Kidney (tissue), 14 donors: ENCODE measurements around the gene NRBF2. TPM values are rescaled to one million over a fixed set of nuclear protein-coding genes. Genes with fewer than 3 reads are reported as not detected.

Source experiments
- DNase-seq, 5 donors: peaks; one replicate each; pipeline ENCODE4 v3.0.0-alpha.2; 2013 to 2020
- FAIRE-seq: peaks from 2 replicates; lab custom pipeline; 2012; peaks lifted over from hg19 to GRCh38; lab: Jason Lieb, UNC
- H3K27ac ChIP-seq, 2 donors: one replicate each; pipeline ENCODE4 v1.7.0; 2013; ENCODE audit warnings: low read depth in 2 of 2, low read length in 2 of 2, inconsistent platforms in 1 of 2
- H3K27me3 ChIP-seq: one replicate; pipeline ENCODE4 v1.7.1; 2013; ENCODE audit warnings: low read length, inconsistent platforms; ENCODE audit not compliant: control insufficient read depth, insufficient read depth
- H3K36me3 ChIP-seq, 3 donors: one replicate each; pipeline versions ENCODE4 v1.7.0 to v1.7.1; 2013; ENCODE audit warnings: low read length in 3 of 3, control low read depth in 1 of 3, inconsistent platforms in 1 of 3; ENCODE audit not compliant: insufficient read depth in 3 of 3, control insufficient read depth in 2 of 3
- H3K4me1 ChIP-seq, 3 donors: one replicate each; pipeline versions ENCODE4 v1.7.0 to v1.7.1; 2013; ENCODE audit warnings: low read length in 3 of 3, inconsistent platforms in 1 of 3, low read depth in 1 of 3; ENCODE audit not compliant: control insufficient read depth in 2 of 3, insufficient read depth in 2 of 3
- H3K4me3 ChIP-seq, 3 donors: one replicate each; pipeline versions ENCODE4 v1.7.0 to v1.8.1; 2013; ENCODE audit warnings: low read length in 3 of 3, control low read depth in 1 of 3, inconsistent platforms in 1 of 3
- H3K9ac ChIP-seq, 3 donors: one replicate each; pipeline versions ENCODE4 v1.7.0 to v1.7.1; 2013; ENCODE audit warnings: low read length in 3 of 3, control low read depth in 1 of 3, inconsistent platforms in 1 of 3
- H3K9me3 ChIP-seq, 3 donors: one replicate each; pipeline versions ENCODE4 v1.7.0 to v1.7.1; 2013; ENCODE audit warnings: low read length in 3 of 3, control low read depth in 1 of 3, inconsistent platforms in 1 of 3; ENCODE audit not compliant: control insufficient read depth in 2 of 3, insufficient read depth in 1 of 3
- CTCF ChIP-seq: IDR thresholded peaks from 3 replicates; pipeline ENCODE4 v1.5.1; 2012; ENCODE audit warnings: mild to moderate bottlenecking, moderate library complexity, borderline replicate concordance; ENCODE audit not compliant: insufficient read depth; ENCODE audit errors: extremely low read depth
- intact Hi-C: fragments of 100-400 bp; cut with DNase I; formaldehyde crosslinking; loops from one replicate; pipeline ENCODE4 v1.11.1; 2022
- polyA plus RNA-seq: library from polyadenylated mRNA; stranded (reverse); fragments of 350-450 nt; fragmentation: Illumina TruSeq; extraction: RNeasy Lipid Tissue Mini Kit (QIAGEN cat#74804); gene quantifications from one replicate; pipeline ENCODE4 v1.2.3, GENCODE V29; 2014; ENCODE audit warnings: low read depth, low replicate concordance; ENCODE audit not compliant: insufficient read depth
- total RNA-seq: library from RNA; stranded (reverse); fragmentation: NEBNext Ultra II Directional; extraction: Animal tissue kit (Norgen Biotek cat#: 25700); gene quantifications from one replicate; pipeline ENCODE4 v1.2.1, GENCODE V29; 2021
- donor health status: control.
- donor health status: control.
- donor health status: control.
- donor health status: control.
- donor health status: control.
- donor health status: DM: yes; HTN: yes; CAD: no.
- donor health status: Normal renal cell carcinoma (clear cell type).

Gene NRBF2
- total and polyA plus RNA-seq, 2 donors from 2014 or later, result 11.2 to 15.8 TPM

GRCh38 chr10:63132651-63133055 lies 475 bp upstream of the NRBF2 start:
- DNase-seq, result no peak
- H3K36me3 ChIP-seq, result no peaks in the 10 kb centered on the region
- no peak for FAIRE-seq
- intact Hi-C loops, result no loop called here
- TF ChIP-seq CTCF, result no peak
- peak overlapping the region; percentile 64 to 97 (median 91) for H3K4me3 ChIP-seq
- peaks cover 0 to 8% (median under 1%) of the 10 kb centered on the region in 3 donors for H3K4me1 ChIP-seq
- H3K9ac ChIP-seq, result peak overlapping the region in 1 of 3 donors; percentile 45
- H3K27me3 ChIP-seq, result no peaks in the 10 kb centered on the region
- peak overlapping the region; percentile 91 for H3K27ac ChIP-seq
- H3K9me3 ChIP-seq, result no peaks in the 10 kb centered on the region

- no peak for TF ChIP-seq CTCF
- peak overlapping the region; percentile 20 to 96 (median 50) for H3K9ac ChIP-seq
- no peaks in the 10 kb centered on the region for H3K36me3 ChIP-seq
- intact Hi-C loops, result no loop called here
- DNase-seq (peak in 1 of 5 donors; percentile 63), FAIRE-seq (no peak)
- peaks cover 0 to 8% (median 5%) of the 10 kb centered on the region in 3 donors for H3K4me1 ChIP-seq
- H3K27ac ChIP-seq, result peak overlapping the region; percentile 91
- no peaks in the 10 kb centered on the region for H3K27me3 ChIP-seq
- H3K4me3 ChIP-seq, result peak overlapping the region; percentile 64 to 97 (median 91)
- H3K9me3 ChIP-seq, result no peaks in the 10 kb centered on the region
These were observed 861 bp downstream of the NRBF2 start for GRCh38 chr10:63133821-63134557.

- peaks cover 0 to 8% (median 5%) of the 10 kb centered on the region in 3 donors for H3K4me1 ChIP-seq
- intact Hi-C loops, result no loop called here
- DNase-seq, result no peak
- H3K27ac ChIP-seq, result no peak overlapping the region
- no peak for FAIRE-seq
- no peaks in the 10 kb centered on the region for H3K27me3 ChIP-seq
- H3K9ac ChIP-seq, result no peak overlapping the region
- H3K9me3 ChIP-seq, result no peaks in the 10 kb centered on the region
- H3K36me3 ChIP-seq, result peaks cover 0 to 2% (median 0%) of the 10 kb centered on the region in 3 donors
- no peak for TF ChIP-seq CTCF
- H3K4me3 ChIP-seq, result no peak overlapping the region
These were observed 4.2 kb downstream of the NRBF2 start for GRCh38 chr10:63137306-63137705.
